Endothelial cell (in vitro differentiated cells): Measurements from ENCODE around the gene DPH3. TPM values are rescaled to one million over a fixed set of nuclear protein-coding genes. Genes with fewer than 3 reads are reported as not detected.

Source experiments
- DNase-seq: peaks from one replicate; pipeline ENCODE4 v3.0.0; 2021; ENCODE audit warnings: low spot score
- H3K27ac Mint-ChIP-seq: one replicate; pipeline ENCODE4 v1.8.0; 2021; ENCODE audit warnings: mixed read lengths, inconsistent platforms; ENCODE audit not compliant: unreplicated experiment
- H3K27me3 Mint-ChIP-seq: one replicate; pipeline ENCODE4 v1.8.0; 2021; ENCODE audit warnings: mild to moderate bottlenecking, moderate library complexity, mixed read lengths, inconsistent platforms; ENCODE audit not compliant: unreplicated experiment
- H3K36me3 Mint-ChIP-seq: one replicate; pipeline ENCODE4 v1.8.0; 2021; ENCODE audit warnings: mild to moderate bottlenecking, low read depth, mixed read lengths, inconsistent platforms; ENCODE audit not compliant: unreplicated experiment
- H3K4me1 Mint-ChIP-seq: one replicate; pipeline ENCODE4 v1.8.0; 2021; ENCODE audit warnings: mild to moderate bottlenecking, mixed read lengths, inconsistent platforms; ENCODE audit not compliant: unreplicated experiment
- H3K4me3 Mint-ChIP-seq: one replicate; pipeline ENCODE4 v1.8.0; 2021; ENCODE audit warnings: mild to moderate bottlenecking, mixed read lengths, inconsistent platforms; ENCODE audit not compliant: unreplicated experiment
- H3K9me3 Mint-ChIP-seq: one replicate; pipeline ENCODE4 v1.8.0; 2021; ENCODE audit warnings: mixed read lengths, inconsistent platforms; ENCODE audit not compliant: unreplicated experiment
- CTCF ChIP-seq: fragments of 200-600 bp; sonication (generic); IDR thresholded peaks from one replicate; pipeline ENCODE4 v1.5.0; 2021; ENCODE audit warnings: antibody characterized with exemption; ENCODE audit not compliant: unreplicated experiment
- total RNA-seq: library from RNA; stranded (reverse); fragmentation: NEBNext Ultra II Directional; extraction: Animal tissue kit (Norgen Biotek cat#: 25700); gene quantifications from one replicate; pipeline ENCODE4 v1.2.1, GENCODE V29; 2021; ENCODE audit not compliant: unreplicated experiment

DPH3 gene
- total RNA-seq, 1 donor from 2014 or later: 33.3 TPM

- Mint-ChIP-seq H3K4me1 (peaks cover 19% of the 10 kb centered on the region), H3K27me3 (no peaks in the 10 kb centered on the region), H3K9me3 (no peaks in the 10 kb centered on the region), H3K27ac (no peak overlapping the region), H3K36me3 (peaks cover 29% of the 10 kb centered on the region), H3K4me3 (no peak overlapping the region)
- no peak for TF ChIP-seq CTCF
- no peak for DNase-seq
Observed at GRCh38 chr3:16303037-16303575, 38.4 kb upstream of the DPH3 start.

- Mint-ChIP-seq H3K27ac (no peak overlapping the region), H3K36me3 (peaks cover 36% of the 10 kb centered on the region), H3K27me3 (no peaks in the 10 kb centered on the region), H3K4me3 (no peak overlapping the region), H3K9me3 (no peaks in the 10 kb centered on the region), H3K4me1 (peaks cover 19% of the 10 kb centered on the region)
- DNase-seq: no peak
- TF ChIP-seq CTCF: no peak
Observed at GRCh38 chr3:16302082-16302631, 37.4 kb upstream of the DPH3 start.

GRCh38 chr3:16301507-16301906 is 36.8 kb upstream of the DPH3 start:
- Mint-ChIP-seq H3K4me1 (peaks cover 19% of the 10 kb centered on the region), H3K36me3 (peaks cover 40% of the 10 kb centered on the region), H3K27ac (no peak overlapping the region), H3K4me3 (no peak overlapping the region), H3K27me3 (no peaks in the 10 kb centered on the region), H3K9me3 (no peaks in the 10 kb centered on the region)
- TF ChIP-seq CTCF: no peak
- no peak for DNase-seq

- Mint-ChIP-seq H3K4me1 (peaks cover 19% of the 10 kb centered on the region), H3K27ac (no peak overlapping the region), H3K9me3 (no peaks in the 10 kb centered on the region), H3K27me3 (no peaks in the 10 kb centered on the region), H3K4me3 (no peak overlapping the region), H3K36me3 (peaks cover 46% of the 10 kb centered on the region)
- DNase-seq: no peak
- TF ChIP-seq CTCF: no peak
Observed at GRCh38 chr3:16300881-16301359, 36.2 kb upstream of the DPH3 start.

GRCh38 chr3:16300307-16300706 is 35.6 kb upstream of the DPH3 start:
- peaks cover 22% of the 10 kb centered on the region for H3K4me1 Mint-ChIP-seq
- DNase-seq: no peak
- peaks cover 52% of the 10 kb centered on the region for H3K36me3 Mint-ChIP-seq
- H3K27me3 Mint-ChIP-seq: no peaks in the 10 kb centered on the region
- H3K9me3 Mint-ChIP-seq: no peaks in the 10 kb centered on the region
- TF ChIP-seq CTCF: no peak
- H3K4me3 Mint-ChIP-seq: no peak overlapping the region
- H3K27ac Mint-ChIP-seq: no peak overlapping the region
